ENCODE results near the gene CELF2. TPM values are rescaled to one million over a fixed set of nuclear protein-coding genes. Genes with fewer than 3 reads are reported as not detected.

CELF2 gene
- total and polyA plus RNA-seq, 7 donors, result 6.0 to 83.1 (median 48.9) TPM

GRCh38 chr10:11297136-11297535, 279.5 kb downstream of the CELF2 start:
- Histone ChIP-seq H3K4me1 (no peaks in the 10 kb centered on the region), H3K27ac (no peak overlapping the region), H3K36me3 (peaks cover 0 to 73% (median 20%) of the 10 kb centered on the region in 4 donors), H3K27me3 (no peaks in the 10 kb centered on the region), H3K4me3 (no peak overlapping the region), H3K9me3 (no peaks in the 10 kb centered on the region)
- WGBS, 2 donors, result 98% methylated on average over 8 of the region's 8 CpGs
- intact Hi-C loops (cut with DNase I), result no loop called here
- no peak for TF ChIP-seq POLR2AphosphoS5 (IDR thresholded peaks at IDR 0.05)
- TF ChIP-seq POLR2A (IDR thresholded peaks at IDR 0.05), result no peak
- TF ChIP-seq CTCF (IDR thresholded peaks at IDR 0.05), result no peak
- TF ChIP-seq EP300 (IDR thresholded peaks at IDR 0.05), result no peak
- DNase-seq, result no peak

DNA sequence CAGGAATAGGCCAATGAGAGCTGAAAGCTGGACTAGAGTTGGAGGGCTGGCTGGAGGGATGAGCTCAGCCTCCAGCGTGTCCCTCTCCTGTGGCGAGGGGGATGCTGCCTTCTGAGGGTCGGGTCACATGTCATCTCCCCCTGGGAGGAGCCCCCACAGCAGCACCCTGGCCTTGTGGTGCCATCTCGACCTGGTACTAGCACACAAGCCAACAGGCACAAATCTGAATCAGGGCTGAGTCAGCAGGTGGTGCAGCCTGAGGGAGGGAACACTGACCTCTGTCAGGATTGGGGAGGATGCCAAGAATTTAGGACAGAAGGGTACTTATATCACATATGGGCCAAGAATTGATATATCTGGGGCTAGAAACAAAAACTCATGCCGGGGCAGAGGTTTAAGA, 280.4 kb downstream of the CELF2 start:
- Histone ChIP-seq H3K36me3 (peaks cover 0 to 74% (median 21%) of the 10 kb centered on the region in 4 donors), H3K9me3 (no peaks in the 10 kb centered on the region), H3K4me3 (no peak overlapping the region), H3K27me3 (no peaks in the 10 kb centered on the region), H3K4me1 (no peaks in the 10 kb centered on the region), H3K27ac (no peak overlapping the region)
- no peak for DNase-seq
- whole genome bisulfite sequencing, 2 donors, result 94% methylated on average over 5 of the region's 5 CpGs
- intact Hi-C loops (cut with DNase I), result no loop called here
- TF ChIP-seq CTCF (IDR thresholded peaks at IDR 0.05) (no peak), POLR2A (IDR thresholded peaks at IDR 0.05) (no peak), POLR2AphosphoS5 (IDR thresholded peaks at IDR 0.05) (no peak), EP300 (IDR thresholded peaks at IDR 0.05) (no peak)

DNA sequence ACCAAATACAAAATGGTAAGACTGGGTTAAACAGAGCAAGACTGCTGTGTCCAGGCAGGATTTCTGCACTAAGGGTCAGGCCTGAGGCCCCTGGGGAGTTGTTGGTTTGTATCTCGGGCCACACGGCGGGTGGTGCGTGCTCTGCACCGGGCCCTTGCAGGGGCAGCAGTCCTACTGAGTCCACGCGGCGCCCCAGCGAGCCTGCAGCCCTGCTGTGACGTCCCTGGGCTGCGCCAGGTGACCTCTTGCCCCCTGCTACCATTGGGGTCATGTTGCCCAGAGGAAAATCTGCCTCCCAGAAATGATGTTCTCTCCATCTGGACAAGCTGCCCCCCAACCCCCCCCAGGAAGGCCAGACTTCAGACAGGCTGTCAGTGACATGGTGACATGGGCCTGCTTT, 281.5 kb downstream of the CELF2 start:
- H3K36me3 ChIP-seq, result peaks cover 0 to 74% (median 21%) of the 10 kb centered on the region in 4 donors
- H3K4me3 ChIP-seq, result no peak overlapping the region
- TF ChIP-seq CTCF (IDR thresholded peaks at IDR 0.05), result no peak
- no peak for TF ChIP-seq POLR2A (IDR thresholded peaks at IDR 0.05)
- no peak for TF ChIP-seq EP300 (IDR thresholded peaks at IDR 0.05)
- no peak for TF ChIP-seq POLR2AphosphoS5 (IDR thresholded peaks at IDR 0.05)
- no peak overlapping the region for H3K27ac ChIP-seq
- intact Hi-C loops (cut with DNase I), result no loop called here
- H3K27me3 ChIP-seq, result no peaks in the 10 kb centered on the region
- DNase-seq, result no peak
- no peaks in the 10 kb centered on the region for H3K4me1 ChIP-seq
- no peaks in the 10 kb centered on the region for H3K9me3 ChIP-seq
- 94 to 97% methylated on average over 11 of the region's 11 CpGs for WGBS, 2 donors

- intact Hi-C loops (cut with DNase I), result no loop called here
- Histone ChIP-seq H3K27me3 (no peaks in the 10 kb centered on the region), H3K27ac (no peak overlapping the region), H3K4me3 (no peak overlapping the region), H3K36me3 (peaks cover 0 to 80% (median 21%) of the 10 kb centered on the region in 4 donors), H3K4me1 (no peaks in the 10 kb centered on the region), H3K9me3 (no peaks in the 10 kb centered on the region)
- DNase-seq, result no peak
- no peak for TF ChIP-seq POLR2A (IDR thresholded peaks at IDR 0.05)
- no peak for TF ChIP-seq POLR2AphosphoS5 (IDR thresholded peaks at IDR 0.05)
- TF ChIP-seq EP300 (IDR thresholded peaks at IDR 0.05), result no peak
- no peak for TF ChIP-seq CTCF (IDR thresholded peaks at IDR 0.05)
- WGBS, 2 donors, result 88 to 91% methylated on average over 8 of the region's 8 CpGs
Measured at GRCh38 chr10:11300026-11300425, 282.4 kb downstream of the CELF2 start.

GRCh38 chr10:11300563-11300962, 282.9 kb downstream of the CELF2 start:
- no peaks in the 10 kb centered on the region for H3K4me1 ChIP-seq
- no peak for TF ChIP-seq EP300 (IDR thresholded peaks at IDR 0.05)
- TF ChIP-seq POLR2A (IDR thresholded peaks at IDR 0.05), result no peak
- TF ChIP-seq CTCF (IDR thresholded peaks at IDR 0.05), result no peak
- TF ChIP-seq POLR2AphosphoS5 (IDR thresholded peaks at IDR 0.05), result no peak
- H3K27ac ChIP-seq, result no peak overlapping the region
- H3K9me3 ChIP-seq, result no peaks in the 10 kb centered on the region
- peaks cover 0 to 81% (median 24%) of the 10 kb centered on the region in 4 donors for H3K36me3 ChIP-seq
- H3K27me3 ChIP-seq, result no peaks in the 10 kb centered on the region
- WGBS, 2 donors, result 83 to 88% methylated on average over 14 of the region's 14 CpGs
- intact Hi-C loops (cut with DNase I), result no loop called here
- no peak for DNase-seq
- no peak overlapping the region for H3K4me3 ChIP-seq

Measured in sigmoid colon (tissue), 7 donors.